ENCODE measurements around the gene DEPDC5.
A peak's percentile ranks its signal among the peaks of the same experiment; 100 is the strongest.
"Not testable (repeated sequence)": the region's sequence is repeated elsewhere in the genome, so short reads cannot be mapped to it uniquely, and the experiment has no call there.

Gene DEPDC5

DNA sequence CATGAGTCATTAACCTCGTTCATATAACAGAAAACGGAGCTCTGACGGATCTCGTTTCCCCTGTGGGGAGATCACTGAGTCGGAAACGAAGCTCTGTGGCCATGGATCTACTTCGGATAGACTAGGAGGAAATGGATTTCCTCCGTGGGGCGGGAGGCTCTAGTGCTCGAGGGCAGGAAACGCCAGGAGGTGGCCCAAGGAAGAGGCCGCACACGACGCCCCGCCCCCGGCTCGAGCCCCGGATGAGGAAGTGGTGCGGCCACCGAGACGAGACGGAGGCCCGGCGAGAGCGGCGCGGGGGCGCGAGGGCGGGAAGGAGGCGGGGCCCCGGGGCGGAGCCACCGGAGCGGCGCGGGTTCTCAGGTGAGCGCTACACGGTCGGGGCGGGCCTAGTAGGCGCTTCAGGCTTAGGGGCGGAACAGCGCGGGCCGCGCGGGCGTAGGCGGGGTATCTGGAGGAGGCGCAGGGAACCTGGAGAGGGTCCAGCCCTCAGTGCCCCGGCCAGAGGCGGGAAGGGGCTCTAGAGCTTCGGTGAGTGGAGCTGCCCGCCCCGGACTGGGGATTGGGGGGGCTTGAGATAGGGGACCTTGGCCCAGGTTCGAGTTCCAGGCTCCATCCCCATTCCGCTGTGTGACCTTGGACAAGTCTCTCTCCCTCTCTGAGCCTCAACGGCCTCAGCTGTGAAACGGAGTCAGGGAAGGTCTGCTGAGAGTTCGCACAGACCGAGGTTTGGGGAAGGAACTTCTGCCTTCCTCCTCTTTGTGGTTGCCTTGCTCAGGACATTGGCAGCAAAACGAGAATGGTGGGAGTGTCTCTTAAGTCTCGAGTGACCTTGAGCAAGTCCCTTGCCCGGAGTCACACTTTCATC is at the start of gene DEPDC5:
DEPDC5 (plus strand) TSS at position 386 of the 868 bp plus-strand sequence. CDS start 903 bp downstream, outside the sequence.
- peak; percentile 97 for DNase-seq

DNA sequence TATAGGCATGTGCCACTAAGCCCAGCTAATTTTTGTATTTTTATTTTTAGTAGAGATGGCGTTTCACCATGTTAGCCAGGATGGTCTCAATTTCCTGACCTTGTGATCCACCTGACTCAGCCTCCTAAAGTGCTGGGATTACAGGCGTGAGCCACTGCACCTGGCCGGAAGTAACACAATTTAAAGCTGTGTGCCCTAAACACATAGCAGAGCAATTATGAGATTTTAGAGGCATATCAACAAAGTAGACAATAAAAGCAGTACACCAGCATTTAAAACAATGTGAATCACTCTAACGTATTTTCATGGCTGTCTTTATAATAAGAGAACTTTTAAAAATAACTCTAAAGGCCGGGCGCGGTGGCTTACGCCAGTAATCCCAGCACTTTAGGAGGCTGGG is 46.3 kb upstream of the DEPDC5 start:
- no peak for DNase-seq

DNA sequence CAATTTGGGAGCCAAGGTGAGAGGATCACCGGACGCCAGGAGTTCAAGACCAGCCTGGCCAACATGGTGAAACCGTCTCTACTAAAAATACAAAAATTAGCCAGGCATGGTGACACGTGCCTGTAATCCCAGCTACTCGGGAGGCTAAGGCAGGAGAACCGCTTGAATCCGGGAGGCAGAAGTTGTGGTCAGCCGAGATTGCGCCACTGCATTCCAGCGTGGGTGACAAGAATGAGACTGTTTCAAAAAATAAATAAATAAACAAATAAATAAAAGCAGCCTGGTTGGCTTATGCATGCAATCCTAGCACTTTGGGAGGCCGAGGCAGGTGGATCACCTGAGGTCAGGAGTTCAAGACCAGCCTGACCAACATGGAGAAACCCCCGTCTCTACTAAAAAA is 42.6 kb upstream of the DEPDC5 start:
- DNase-seq, result not testable (repeated sequence)

DNA sequence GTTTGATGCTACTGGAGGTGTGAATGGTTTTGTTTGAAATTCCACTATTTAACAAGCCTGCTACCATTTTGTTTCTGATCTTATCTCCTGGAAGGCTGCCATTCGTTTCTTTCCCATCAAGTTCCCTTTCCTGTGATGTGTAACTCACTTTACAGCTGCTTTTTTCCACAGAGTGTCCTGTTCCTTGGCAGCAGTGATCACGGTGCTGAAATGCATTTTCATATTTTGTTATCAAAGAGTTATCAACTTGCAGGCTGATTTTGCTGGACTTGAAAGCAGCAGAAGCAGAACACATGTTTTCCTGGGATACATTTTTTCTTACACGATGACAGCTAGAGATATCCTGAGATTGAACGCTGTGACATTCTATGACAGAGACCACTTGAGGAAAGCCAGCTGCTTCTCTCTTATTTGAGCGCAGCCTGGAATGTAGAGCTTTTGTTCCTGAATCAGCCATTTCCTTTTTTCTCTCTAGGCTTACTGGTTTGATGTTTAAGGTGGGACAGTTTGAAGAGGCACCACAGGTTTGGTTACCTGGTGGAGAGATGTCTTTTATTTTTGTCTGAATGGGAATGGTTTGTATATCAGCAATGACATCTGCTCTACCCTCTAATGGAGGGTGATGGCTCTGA is 38.6 kb upstream of the DEPDC5 start:
- no peak for DNase-seq

DNA sequence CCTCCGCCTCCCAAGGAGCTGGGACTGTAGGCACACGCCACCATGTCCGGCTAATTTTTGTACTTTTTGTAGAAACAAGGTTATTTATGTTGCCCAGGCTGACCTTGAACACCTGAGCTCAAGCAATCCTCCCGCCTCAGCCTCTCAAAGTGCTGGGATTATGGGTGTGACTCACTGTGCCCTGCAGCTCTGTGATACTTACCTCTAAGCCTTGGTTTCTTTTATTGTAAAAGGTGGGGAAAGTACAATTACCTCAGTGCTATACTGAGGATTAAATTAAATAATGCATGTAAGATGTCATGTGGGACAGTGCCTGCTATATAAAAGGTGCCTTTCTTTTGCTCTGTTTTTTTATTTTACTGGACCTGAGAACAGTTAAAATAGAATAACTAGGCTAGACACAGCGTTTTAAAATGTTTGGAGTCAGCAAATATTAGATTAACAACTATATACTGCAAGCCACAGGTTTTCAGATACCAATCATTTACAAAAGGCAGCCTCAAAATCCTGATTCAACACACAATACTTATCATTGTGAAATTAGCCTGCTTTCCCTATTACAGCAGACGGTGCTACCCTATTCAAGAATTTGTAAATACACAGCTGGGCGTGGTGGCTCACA is 33.9 kb upstream of the DEPDC5 start:
- no peak for DNase-seq

DNA sequence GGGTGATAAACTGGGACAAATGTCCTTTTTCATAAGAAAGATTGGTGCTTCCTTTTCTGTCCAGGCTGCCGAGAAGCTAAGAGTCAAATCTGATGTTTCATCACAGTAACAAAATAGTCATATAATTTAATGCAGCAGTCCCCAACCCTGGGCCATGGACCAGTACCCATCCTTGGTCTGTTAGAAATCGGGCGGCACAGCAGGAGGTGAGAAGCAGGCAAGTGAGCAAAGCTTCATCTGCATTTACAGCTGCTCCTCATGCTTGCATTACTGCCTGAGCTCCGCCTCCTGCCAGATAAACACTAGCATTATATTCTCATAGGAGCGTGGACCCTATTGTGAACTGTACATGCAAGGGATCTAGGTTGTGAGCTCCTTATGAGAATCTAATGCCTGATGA is 30.1 kb upstream of the DEPDC5 start:
- no peak for DNase-seq

- no peak for DNase-seq
These were observed 27.1 kb upstream of the DEPDC5 start for GRCh38 chr22:31726692-31727091.

DNA sequence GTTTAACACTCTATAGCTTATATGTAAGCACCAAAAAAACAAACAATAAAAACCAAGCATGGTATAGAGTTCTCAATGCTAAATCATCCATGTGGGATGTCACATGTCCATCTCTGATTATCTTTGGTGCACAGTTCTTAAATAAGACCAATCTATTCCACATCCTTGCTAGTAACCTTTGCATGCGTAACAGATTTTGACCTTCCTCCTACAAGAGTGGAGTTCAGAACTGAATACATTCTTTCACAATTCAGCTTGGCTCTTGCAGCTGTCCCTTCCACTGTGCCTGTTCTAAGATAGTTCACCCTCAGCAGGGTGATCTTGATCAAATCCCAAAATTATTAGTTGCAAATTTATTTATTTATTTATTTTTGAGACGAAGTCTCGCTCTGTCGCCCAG is 25.0 kb upstream of the DEPDC5 start:
- no peak for DNase-seq

GRCh38 chr22:31730344-31730711 is 23.5 kb upstream of the DEPDC5 start:
- no peak for DNase-seq

DNA sequence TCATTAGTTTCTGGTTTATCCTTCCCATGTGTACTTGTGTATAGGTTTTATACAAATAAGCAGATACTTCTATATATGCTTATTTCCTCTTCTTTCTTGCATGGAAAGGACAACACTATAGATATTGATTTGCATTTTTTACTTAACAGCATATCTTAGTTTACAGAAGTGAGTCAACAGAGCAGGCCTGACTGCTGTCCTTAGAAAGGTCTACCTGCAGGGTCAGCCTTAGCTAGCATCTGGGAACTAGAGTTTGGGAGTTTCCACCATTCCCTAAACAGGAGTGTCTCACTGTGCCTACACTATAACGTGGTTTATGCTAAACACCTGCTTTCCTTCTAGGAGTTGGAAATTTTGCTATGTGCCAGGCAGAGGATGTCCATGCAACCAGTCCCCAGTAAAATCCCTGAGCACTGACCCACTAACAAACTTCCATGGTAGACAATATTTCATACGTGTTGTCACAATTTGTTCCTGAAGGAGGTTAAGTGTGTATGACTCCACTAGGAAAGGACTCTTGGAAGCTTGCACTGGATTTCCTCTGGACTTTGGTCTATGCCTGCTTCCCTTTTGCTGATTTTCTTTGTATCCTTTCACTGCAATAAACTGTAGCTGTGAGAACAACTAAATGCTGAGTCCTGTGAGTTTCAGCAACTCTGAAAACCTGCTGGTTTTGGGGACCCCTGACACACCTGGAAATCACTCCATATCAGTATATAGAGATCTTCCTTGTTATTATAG is 21.6 kb upstream of the DEPDC5 start:
- DNase-seq, result no peak

DNA sequence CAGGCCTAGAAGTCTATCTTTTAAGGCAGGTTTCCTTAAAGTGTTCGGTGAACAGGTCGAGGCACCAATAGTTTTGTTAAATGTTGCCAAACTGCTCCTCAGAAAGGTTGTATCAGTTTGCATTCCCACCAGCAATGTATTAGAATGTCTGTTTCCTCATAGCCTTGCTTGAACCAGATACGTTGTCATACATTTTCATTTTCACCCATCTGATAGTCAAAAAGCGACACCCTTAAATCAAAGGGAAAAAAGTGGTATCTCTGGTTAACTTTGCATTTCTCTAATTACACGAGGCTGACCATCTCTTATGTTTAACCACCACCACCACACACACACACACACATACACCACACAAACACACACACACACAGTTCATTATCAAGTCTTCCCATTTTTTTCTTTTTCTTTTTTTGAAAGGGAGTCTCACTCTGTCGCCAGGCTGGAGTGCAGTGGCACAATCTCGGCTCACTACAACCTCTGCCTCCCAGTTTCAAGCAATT is 20.2 kb upstream of the DEPDC5 start:
- DNase-seq, result no peak

- DNase-seq, result no peak
These were observed 19.3 kb upstream of the DEPDC5 start for GRCh38 chr22:31734512-31734911.

DNA sequence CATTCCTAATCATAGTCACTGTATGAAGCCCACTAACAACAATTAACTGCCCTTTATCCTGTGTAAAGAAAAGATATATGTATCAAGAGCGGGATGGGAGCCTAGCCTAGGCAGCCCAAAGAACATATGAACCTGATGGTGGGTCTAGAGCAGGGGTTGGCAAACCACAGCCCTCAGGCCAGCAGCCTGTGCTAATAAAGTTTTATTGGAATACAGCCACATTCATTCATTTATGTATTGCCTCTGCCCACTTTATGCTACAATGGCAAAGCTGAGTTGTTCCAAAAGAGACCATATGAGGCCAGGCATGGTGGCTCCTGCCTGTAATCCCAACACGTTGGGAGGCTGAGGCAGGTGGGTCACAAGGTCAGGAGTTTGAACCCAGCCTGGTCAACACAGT is 17.4 kb upstream of the DEPDC5 start:
- no peak for DNase-seq

DNA sequence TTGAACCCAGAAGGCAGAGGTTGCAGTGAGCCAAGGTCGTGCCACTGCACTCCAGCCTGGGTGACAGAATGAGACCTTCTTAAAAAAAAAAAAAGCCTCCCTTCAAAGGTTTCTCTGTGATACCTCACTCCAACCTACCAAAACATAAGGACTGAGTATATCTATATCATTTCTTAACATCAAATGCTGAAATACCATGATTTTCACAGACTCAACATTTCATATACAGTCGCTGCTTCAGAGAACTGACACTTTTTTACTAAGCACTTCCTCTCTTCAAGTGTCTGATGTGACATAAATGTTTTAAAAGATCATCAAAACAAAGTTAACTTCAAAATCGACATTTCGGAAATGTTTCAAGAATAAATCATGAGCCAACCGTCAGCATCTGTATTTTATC is 15.9 kb upstream of the DEPDC5 start:
- no peak for DNase-seq

- DNase-seq, result no peak
These were observed 15.3 kb upstream of the DEPDC5 start for GRCh38 chr22:31738566-31738965.

DNA sequence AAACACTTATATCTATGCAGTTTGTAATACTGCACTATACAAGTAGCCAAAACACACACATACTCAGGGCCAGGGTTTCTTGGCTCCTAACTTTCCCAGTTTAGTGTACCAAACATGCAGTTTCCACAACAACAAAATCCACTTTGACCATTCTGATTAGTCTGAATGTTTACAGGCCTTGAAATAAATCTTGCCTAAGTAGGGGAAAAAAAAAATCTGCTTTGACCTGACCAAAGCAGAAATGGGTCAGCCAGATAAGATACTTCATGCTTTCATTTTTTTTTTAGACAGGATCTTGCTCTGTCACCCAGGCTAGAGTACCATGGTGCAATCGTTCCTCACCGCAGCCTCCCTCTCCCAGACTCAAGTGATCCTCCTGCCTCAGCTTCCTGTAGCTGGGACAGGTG is 14.0 kb upstream of the DEPDC5 start:
- no peak for DNase-seq

DNA sequence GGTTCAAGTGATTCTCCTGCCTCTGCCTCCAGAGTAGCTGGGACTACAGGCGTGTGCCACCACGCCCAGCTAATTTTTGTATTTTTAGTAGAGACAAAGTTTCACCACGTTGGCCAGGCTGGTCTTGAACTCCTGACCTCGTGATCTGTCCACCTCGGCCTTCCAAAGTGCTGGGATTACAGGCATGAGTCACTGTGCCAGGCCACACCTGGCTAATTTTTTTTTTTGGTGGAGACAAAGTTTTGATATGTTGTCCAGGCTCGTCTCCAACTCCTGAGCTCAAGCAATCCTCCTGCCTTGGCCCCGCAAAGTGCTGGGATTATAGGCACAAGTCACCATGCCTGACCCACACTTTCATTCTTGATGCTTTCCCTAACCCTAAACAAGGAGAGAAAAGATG is 13.5 kb upstream of the DEPDC5 start:
- DNase-seq, result not testable (repeated sequence)

DNA sequence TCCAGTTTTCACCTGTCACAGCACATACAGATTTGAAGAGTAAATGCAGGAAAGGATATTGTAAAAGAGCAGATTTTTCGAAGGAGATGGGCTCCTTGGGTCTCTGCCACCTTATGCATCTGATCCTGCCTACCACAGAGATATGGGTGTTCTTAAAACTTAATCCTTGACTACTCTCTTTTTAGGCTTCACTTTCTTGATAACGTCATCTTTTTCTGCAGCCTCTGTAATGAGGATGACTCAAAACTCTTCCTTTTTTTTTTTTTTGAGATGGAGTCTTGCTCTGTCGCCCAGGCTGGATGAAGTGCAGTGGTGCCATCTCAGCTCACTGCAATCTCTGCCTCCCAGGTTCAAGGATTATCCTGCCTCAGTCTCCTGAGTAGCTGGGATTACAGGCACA is 11.7 kb upstream of the DEPDC5 start:
- no peak for DNase-seq

DNA sequence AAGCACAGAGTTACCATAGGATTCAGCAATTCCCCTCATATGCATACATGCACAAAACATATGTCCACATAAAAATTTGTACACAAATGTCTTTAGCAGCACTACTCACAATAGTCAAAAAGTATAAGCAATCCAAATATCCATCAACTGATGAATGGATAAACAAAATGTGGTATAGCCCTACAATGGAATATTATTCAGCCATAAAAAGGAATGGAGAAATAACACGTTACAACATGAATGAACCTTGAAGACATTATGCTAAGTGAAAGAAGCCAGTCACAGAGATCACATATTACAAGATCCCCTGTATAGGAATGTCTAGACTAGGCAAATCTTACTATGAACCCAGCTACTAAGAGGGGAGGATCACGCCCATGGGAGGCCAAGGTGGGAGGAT is 11.1 kb upstream of the DEPDC5 start:
- no peak for DNase-seq

- no peak for DNase-seq
These were observed 9.9 kb upstream of the DEPDC5 start for GRCh38 chr22:31743871-31744270.

GRCh38 chr22:31747441-31747840 is 6.4 kb upstream of the DEPDC5 start:
- DNase-seq, result no peak

DNA sequence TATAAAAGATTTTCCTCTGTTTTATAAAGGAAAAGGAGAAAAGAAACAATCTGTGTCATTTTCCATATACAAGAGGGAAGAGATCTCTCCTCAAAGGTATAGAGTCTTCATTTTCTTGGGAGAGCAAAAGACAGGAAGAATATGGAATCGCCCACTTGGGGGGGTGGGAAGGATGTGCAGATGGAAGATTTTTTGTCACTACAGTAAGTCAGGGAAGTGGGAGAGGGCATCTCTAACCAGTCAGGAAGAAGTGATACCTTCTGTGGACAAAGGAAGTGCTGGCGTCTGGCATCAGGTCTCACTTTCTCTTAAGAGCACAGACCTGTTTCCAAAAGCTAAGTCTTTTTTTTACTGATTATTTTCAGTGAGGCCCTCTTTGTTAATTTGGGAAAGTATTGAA is 5.3 kb upstream of the DEPDC5 start:
- DNase-seq, result no peak

All from activated CD8-positive, alpha-beta memory T cell treated with anti-CD3 and anti-CD28 coated beads, Interleukin-2, amount 50 U/mL, for 4 hours (primary cell).